ENCODE results near the gene ADAM8. TPM values are rescaled to one million over a fixed set of nuclear protein-coding genes. Genes with fewer than 3 reads are reported as not detected.

ADAM8 gene
- polyA plus RNA-seq, 1 donor from 2014 or later: 70.9 TPM

- peaks cover 13% of the 10 kb centered on the region for H3K27me3 Mint-ChIP-seq
- H3K4me1 Mint-ChIP-seq: peaks cover 0 to 7% (median 4%) of the 10 kb centered on the region in 3 donors
- H3K4me3 Mint-ChIP-seq: no peak overlapping the region
- H3K9me3 Mint-ChIP-seq: no peaks in the 10 kb centered on the region
- no peaks in the 10 kb centered on the region for H3K36me3 Mint-ChIP-seq
- no peak overlapping the region for H3K27ac Mint-ChIP-seq
Measured at GRCh38 chr10:133221331-133221730, 55.3 kb downstream of the ADAM8 start.

GRCh38 chr10:133219782-133220181 lies 56.9 kb downstream of the ADAM8 start:
- no peak overlapping the region for H3K4me3 Mint-ChIP-seq
- no peak overlapping the region for H3K27ac Mint-ChIP-seq
- H3K9me3 Mint-ChIP-seq: no peaks in the 10 kb centered on the region
- peaks cover 6% of the 10 kb centered on the region for H3K27me3 Mint-ChIP-seq
- H3K4me1 Mint-ChIP-seq: no peaks in the 10 kb centered on the region
- no peaks in the 10 kb centered on the region for H3K36me3 Mint-ChIP-seq

GRCh38 chr10:133218891-133219290 lies 57.8 kb downstream of the ADAM8 start:
- H3K4me3 Mint-ChIP-seq: no peak overlapping the region
- H3K9me3 Mint-ChIP-seq: no peaks in the 10 kb centered on the region
- no peak overlapping the region for H3K27ac Mint-ChIP-seq
- no peaks in the 10 kb centered on the region for H3K27me3 Mint-ChIP-seq
- H3K36me3 Mint-ChIP-seq: no peaks in the 10 kb centered on the region
- H3K4me1 Mint-ChIP-seq: no peaks in the 10 kb centered on the region

- no peak overlapping the region for H3K27ac Mint-ChIP-seq
- no peaks in the 10 kb centered on the region for H3K9me3 Mint-ChIP-seq
- no peaks in the 10 kb centered on the region for H3K36me3 Mint-ChIP-seq
- H3K27me3 Mint-ChIP-seq: no peaks in the 10 kb centered on the region
- no peaks in the 10 kb centered on the region for H3K4me1 Mint-ChIP-seq
- H3K4me3 Mint-ChIP-seq: no peak overlapping the region
Measured at GRCh38 chr10:133217800-133218589, 58.7 kb downstream of the ADAM8 start.

- no peak overlapping the region for H3K27ac Mint-ChIP-seq
- peaks cover 4% of the 10 kb centered on the region for H3K27me3 Mint-ChIP-seq
- no peaks in the 10 kb centered on the region for H3K4me1 Mint-ChIP-seq
- no peaks in the 10 kb centered on the region for H3K36me3 Mint-ChIP-seq
- H3K9me3 Mint-ChIP-seq: peaks cover 0 to 3% (median 0%) of the 10 kb centered on the region in 3 donors
- no peak overlapping the region for H3K4me3 Mint-ChIP-seq
Measured at GRCh38 chr10:133216776-133217175, 59.9 kb downstream of the ADAM8 start.

GRCh38 chr10:133215586-133215985 lies 61.1 kb downstream of the ADAM8 start:
- Mint-ChIP-seq H3K4me1 (no peaks in the 10 kb centered on the region), H3K27me3 (peaks cover 4% of the 10 kb centered on the region), H3K36me3 (no peaks in the 10 kb centered on the region), H3K27ac (no peak overlapping the region), H3K4me3 (no peak overlapping the region), H3K9me3 (peaks cover 0 to 3% (median 0%) of the 10 kb centered on the region in 3 donors)

GRCh38 chr10:133214468-133215410 lies 61.9 kb downstream of the ADAM8 start:
- H3K4me1 Mint-ChIP-seq: no peaks in the 10 kb centered on the region
- no peaks in the 10 kb centered on the region for H3K36me3 Mint-ChIP-seq
- H3K9me3 Mint-ChIP-seq: peaks cover 0 to 3% (median 0%) of the 10 kb centered on the region in 3 donors
- no peak overlapping the region for H3K4me3 Mint-ChIP-seq
- H3K27ac Mint-ChIP-seq: peak overlapping the region in 2 of 3 donors; percentile 53 to 78
- peaks cover 4% of the 10 kb centered on the region for H3K27me3 Mint-ChIP-seq

GRCh38 chr10:133213641-133214467 lies 62.8 kb downstream of the ADAM8 start:
- H3K4me3 Mint-ChIP-seq: no peak overlapping the region
- peaks cover 0 to 3% (median 0%) of the 10 kb centered on the region in 3 donors for H3K9me3 Mint-ChIP-seq
- no peaks in the 10 kb centered on the region for H3K4me1 Mint-ChIP-seq
- no peaks in the 10 kb centered on the region for H3K36me3 Mint-ChIP-seq
- H3K27ac Mint-ChIP-seq: peak overlapping the region in 2 of 3 donors; percentile 19 to 53
- peaks cover 4% of the 10 kb centered on the region for H3K27me3 Mint-ChIP-seq

- no peaks in the 10 kb centered on the region for H3K4me1 Mint-ChIP-seq
- peak overlapping the region in 1 of 3 donors; percentile 19 for H3K27ac Mint-ChIP-seq
- H3K36me3 Mint-ChIP-seq: no peaks in the 10 kb centered on the region
- H3K4me3 Mint-ChIP-seq: no peak overlapping the region
- peaks cover 0 to 3% (median 0%) of the 10 kb centered on the region in 3 donors for H3K9me3 Mint-ChIP-seq
- peaks cover 4% of the 10 kb centered on the region for H3K27me3 Mint-ChIP-seq
Measured at GRCh38 chr10:133212853-133213494, 63.7 kb downstream of the ADAM8 start.

Other genes starting within 250 kb of the ADAM8 start
- gene ADGRA1, start 188.9 kb downstream of the ADAM8 start, polyA plus RNA-seq: not detected
- gene KNDC1, start 116.6 kb downstream of the ADAM8 start, polyA plus RNA-seq: 0.05 TPM
- gene UTF1, start 46.7 kb downstream of the ADAM8 start, polyA plus RNA-seq: not detected
- not detected for gene VENTX, start 39.0 kb downstream of the ADAM8 start, polyA plus RNA-seq
- 32.1 TPM for gene TUBGCP2, start 32.0 kb upstream of the ADAM8 start, polyA plus RNA-seq
- 107 TPM for gene ZNF511, start 32.0 kb upstream of the ADAM8 start, polyA plus RNA-seq
- gene CALY, start 60.0 kb upstream of the ADAM8 start, polyA plus RNA-seq: not detected
- not detected for gene PRAP1, start 70.5 kb upstream of the ADAM8 start, polyA plus RNA-seq
- gene FUOM, start 81.2 kb upstream of the ADAM8 start, polyA plus RNA-seq: 37.1 TPM
- gene ECHS1, start 96.5 kb upstream of the ADAM8 start, polyA plus RNA-seq: 117 TPM
- 55.4 TPM for gene PAOX, start 102.4 kb upstream of the ADAM8 start, polyA plus RNA-seq
- gene MTG1, start 117.3 kb upstream of the ADAM8 start, polyA plus RNA-seq: 51.8 TPM
- 0.40 TPM for gene SPRN, start 147.8 kb upstream of the ADAM8 start, polyA plus RNA-seq
- gene SCART1, start 177.1 kb upstream of the ADAM8 start, polyA plus RNA-seq: not detected

All from IgD-negative memory B cell (primary cell).